A172 (cell line): ENCODE results near the gene YWHAG. TPM values are rescaled to one million over a fixed set of nuclear protein-coding genes. Genes with fewer than 3 reads are reported as not detected.

ENCODE experiments used
- total RNA-seq: library from RNA; depleted of rRNA; stranded (reverse); fragments of >200 nt; shearing (Covaris generic); gene quantifications from 2 replicates; pipeline ENCODE4 v1.2.3, GENCODE V29; 2014; rRNA removed

YWHAG gene
- total RNA-seq, 1 experiment from 2014 or later: 151 TPM

Other genes starting within 250 kb of the YWHAG start
- 12.0 and 18.5 TPM in 2 replicates for gene SRRM3, start 157.1 kb downstream of the YWHAG start, total RNA-seq
- gene HSPB1, start 56.3 kb downstream of the YWHAG start, total RNA-seq: 235 and 382 TPM in 2 replicates
- gene SSC4D, start 50.7 kb upstream of the YWHAG start, total RNA-seq: 0.76 and 2.4 TPM in 2 replicates
- gene ZP3, start 66.0 kb upstream of the YWHAG start, total RNA-seq: 3.9 and 12.1 TPM in 2 replicates
- 18.0 and 36.7 TPM in 2 replicates for gene DTX2, start 102.7 kb upstream of the YWHAG start, total RNA-seq
- gene UPK3B, start 151.6 kb upstream of the YWHAG start, total RNA-seq: 10.6 and 25.0 TPM in 2 replicates
- not detected in 2 replicates for gene SPDYE16, start 184.3 kb upstream of the YWHAG start, total RNA-seq